D721Med (cell line): ENCODE results near the gene AGAP9.
"Not testable (repeated sequence)": the region's sequence is repeated elsewhere in the genome, so short reads cannot be mapped to it uniquely, and the experiment has no call there.

ENCODE experiments used
- DNase-seq: peaks from one replicate; pipeline ENCODE4 v3.0.0; 2011; ENCODE audit warnings: low spot score; ENCODE audit not compliant: insufficient read length
- FAIRE-seq: peaks from 2 replicates; lab custom pipeline; 2011; peaks lifted over from hg19 to GRCh38; lab: Jason Lieb, UNC

The AGAP9 gene

DNA sequence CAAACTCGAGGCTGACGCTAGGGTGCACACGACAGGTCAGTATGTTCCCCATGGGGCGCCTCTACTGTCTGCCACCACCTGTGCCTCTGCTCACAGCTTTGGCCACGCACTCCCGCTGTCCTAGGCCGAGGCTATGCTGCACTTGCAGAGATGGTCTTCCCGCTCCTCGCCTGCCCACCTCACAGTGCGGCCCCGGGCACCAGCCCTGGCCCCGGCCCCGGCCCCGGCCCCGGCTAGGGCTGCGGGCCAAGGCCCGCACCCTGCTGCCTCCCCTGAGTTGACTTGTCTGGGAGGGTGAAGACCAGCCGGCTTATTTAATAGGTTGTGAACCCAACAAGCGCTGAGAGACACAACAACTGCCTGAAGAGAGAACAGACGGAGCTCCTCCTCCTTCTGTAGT, at the start of gene AGAP9:
Gene AGAP9 (minus strand): TSS at position 164 of the 400 bp plus-strand sequence. CDS start 112 bp downstream, at position 52.
- DNase-seq: not testable (repeated sequence)

DNA sequence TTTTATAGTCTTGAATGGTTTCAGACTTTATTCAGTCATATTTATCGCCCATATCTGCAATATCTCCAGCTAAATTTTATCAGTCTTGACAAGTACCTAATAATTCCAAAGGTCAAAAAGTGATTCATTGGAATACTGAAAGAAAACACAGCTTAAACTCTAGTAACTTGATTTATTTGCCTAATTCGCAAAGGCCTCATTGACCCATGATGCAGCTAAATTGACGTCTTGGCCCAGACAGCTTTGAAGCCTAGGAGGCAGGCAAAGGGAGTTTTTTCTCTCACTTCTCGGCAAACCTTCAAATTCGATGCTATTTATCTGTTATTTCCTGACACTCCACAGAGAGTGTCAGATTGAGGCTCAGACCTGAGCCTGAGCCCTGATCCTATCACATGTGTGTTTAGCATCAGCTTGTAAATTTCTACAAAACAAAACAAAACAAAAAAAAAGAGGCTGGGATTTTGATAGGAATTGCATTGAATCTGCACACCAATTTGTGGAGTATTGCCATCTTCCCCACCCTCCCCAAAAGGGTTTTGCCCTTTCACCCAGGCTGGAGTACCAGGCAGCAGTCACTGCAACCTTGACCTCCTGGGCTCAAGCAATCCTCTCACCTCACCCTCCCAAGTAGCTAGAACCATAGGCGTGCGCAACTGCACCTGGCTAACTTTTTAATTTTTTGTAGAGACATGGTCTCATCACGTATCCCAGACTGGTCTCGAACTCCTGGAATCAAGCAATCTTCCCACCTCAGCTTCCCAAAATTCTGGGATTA, 47.9 kb upstream of the AGAP9 start:
- DNase-seq, FAIRE-seq: not testable (repeated sequence)

More for the DNA sequence above, at the start of gene AGAP9:
- FAIRE-seq: not testable (repeated sequence)

- DNase-seq, FAIRE-seq: not testable (repeated sequence)
These were observed 43.3 kb upstream of the AGAP9 start for GRCh38 chr10:47566757-47567156.

DNA sequence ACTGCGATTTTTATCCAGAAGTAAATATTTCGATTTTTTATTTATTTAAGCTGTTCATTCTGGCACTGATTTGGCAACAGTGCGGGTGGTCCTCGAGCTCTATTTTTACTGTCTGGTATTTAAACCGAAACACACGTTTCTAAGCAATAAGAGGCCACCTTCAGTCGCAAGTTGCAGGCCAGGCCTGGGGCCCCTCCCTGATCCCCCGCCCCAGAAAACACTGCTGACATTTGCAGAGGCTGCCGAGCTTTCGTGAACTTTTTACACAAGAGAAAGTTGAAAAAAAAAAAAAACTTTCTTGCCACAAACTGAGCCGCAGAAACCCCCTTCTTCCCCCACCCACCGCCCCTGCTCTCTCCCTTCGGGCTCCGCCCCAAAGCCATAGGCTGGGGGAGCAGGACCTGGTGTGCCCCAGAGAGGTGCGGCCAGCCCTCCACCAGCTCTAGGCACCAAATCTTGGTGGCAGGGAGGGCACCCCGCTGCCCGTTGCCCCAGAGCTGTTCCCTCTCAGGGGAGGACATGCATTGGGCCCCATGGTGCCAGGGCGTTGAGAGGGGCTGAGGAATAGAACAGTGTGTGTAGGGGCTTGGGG, 42.8 kb upstream of the AGAP9 start:
- not testable (repeated sequence) for FAIRE-seq, DNase-seq

GRCh38 chr10:47565517-47565920, 42.1 kb upstream of the AGAP9 start:
- not testable (repeated sequence) for DNase-seq, FAIRE-seq

DNA sequence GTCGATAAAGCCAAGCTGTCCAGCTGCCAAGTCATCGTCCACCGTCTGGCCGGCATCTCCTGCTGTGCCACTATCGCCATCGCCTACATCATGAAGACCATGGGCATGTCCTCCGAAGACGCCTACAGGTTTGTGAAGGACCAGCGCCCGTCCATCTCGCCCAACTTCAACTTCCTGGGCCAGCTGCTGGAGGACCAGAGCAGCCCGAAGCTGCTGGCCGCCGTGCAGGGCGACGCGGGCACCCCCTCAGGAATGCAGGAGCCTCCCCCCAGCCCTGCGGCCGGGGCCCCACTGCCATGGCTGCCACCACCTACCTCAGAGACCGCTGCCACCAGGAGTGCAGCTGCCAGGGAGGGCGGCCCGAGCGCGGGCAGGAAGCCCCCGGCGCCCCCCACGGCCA, 41.5 kb upstream of the AGAP9 start:
- not testable (repeated sequence) for FAIRE-seq, DNase-seq

DNA sequence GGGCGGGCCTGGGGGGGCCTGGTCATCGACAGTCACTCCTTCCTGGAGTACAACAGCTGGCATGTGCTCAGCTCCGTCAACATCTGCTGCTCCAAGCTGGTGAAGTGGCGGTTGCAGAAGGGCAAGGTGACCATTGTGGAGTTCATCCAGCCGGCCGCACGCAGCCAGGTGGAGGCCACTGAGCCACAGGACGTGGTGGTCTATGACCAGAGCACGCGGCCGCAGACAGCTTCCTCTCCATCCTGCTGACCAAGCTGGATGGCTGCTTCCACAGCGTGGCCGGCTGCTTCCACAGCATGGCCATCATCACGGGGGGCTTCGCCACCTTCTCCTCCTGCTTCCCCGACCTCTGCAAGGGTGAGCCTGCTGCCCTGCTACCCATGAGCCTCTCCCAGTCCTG, 40.9 kb upstream of the AGAP9 start:
- not testable (repeated sequence) for FAIRE-seq, DNase-seq

DNA sequence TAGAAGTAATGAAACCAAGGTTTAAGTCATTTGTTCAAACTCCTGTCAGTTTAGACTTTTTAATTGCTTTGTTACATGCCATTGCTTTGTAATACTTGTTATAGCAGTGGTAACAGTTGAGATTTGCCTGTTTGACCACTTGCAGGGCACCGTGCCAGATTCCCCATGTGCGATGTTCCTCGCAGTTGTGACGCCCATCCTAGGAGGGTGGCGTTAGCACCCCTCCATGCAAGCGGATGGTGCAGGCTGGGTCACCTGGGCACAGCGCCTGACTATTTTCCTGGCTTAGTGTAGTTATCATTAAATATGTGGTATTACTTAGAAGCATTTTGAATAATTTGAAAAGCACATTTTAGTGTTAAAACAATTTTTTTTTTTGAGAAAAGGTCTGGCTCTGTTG, 37.0 kb upstream of the AGAP9 start:
- not testable (repeated sequence) for DNase-seq, FAIRE-seq

- FAIRE-seq, DNase-seq: not testable (repeated sequence)
These were observed 36.4 kb upstream of the AGAP9 start for GRCh38 chr10:47559718-47560308.

GRCh38 chr10:47558109-47558508, 34.7 kb upstream of the AGAP9 start:
- FAIRE-seq, DNase-seq: not testable (repeated sequence)

DNA sequence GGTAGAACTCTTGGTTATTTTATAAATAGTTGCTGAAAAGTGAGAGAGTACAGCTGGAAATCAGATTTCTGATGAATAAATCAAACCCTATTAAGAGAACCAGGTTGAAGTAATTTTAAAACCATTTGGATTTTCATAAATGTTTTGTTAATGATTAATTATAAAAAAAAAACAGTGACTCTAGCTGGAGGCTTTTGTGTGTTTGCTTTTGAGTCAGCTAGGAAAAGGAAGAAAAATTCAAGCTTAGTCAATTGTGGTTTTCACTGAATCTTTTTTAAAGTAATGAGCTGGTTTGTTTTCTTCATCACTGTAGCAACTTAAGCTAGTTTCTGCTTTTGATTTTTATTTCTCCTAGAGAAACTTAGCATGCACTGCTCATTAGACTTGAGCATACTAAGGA, 34.2 kb upstream of the AGAP9 start:
- not testable (repeated sequence) for FAIRE-seq, DNase-seq

DNA sequence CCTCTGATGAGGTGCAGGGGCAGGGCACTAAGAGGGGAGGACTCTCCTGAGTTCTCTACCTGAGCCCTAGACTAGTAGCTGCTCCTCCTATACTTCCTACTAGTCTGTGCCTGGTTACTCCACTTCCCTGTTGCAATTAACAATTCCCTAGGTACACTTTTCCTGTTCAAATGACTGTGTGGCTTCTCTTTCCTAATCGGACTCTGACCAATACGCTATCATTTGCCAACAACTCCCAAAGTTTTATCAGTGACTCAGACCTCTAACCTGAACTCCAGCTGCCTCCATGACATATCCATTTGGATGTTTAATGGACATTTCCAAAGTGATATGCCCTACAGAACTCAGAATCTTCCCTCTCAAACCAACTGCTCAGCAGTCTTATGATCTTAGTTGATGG, 31.9 kb upstream of the AGAP9 start:
- DNase-seq, FAIRE-seq: not testable (repeated sequence)

- not testable (repeated sequence) for DNase-seq, FAIRE-seq
These were observed 31.1 kb upstream of the AGAP9 start for GRCh38 chr10:47554552-47554951.

GRCh38 chr10:47553860-47554247, 30.4 kb upstream of the AGAP9 start:
- FAIRE-seq, DNase-seq: not testable (repeated sequence)

DNA sequence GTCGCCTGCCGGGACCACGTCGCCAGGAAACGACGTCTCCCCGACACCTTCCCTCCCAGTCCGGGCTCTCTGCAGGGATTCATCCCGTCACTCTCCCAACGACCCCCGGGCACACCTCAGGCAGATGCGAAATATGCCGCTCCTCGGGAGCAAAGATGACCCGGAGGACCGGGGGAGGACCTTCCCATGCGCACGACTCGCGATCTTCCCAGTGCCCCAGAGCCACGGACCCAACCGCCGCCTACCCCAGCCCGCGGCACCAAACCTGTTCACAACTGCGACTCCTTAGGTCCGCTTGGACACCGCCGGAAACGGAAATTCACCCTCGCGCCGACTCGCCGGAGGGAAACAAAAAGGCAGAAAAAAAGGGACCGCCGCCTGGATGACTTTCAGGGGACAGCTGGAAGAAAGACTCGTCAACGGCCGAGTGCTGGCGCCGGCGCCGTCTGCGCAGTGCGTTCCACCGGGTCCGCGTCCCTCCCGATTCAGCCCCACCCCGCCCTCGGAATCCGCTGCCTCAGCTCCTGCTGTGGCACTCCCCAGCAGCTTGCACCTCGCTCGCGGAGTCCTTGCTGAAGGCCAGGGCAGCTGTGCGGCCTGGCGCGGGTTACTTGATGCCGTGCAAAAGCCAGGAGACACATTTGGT, 29.9 kb upstream of the AGAP9 start:
- DNase-seq: peak; percentile 17
- FAIRE-seq: not testable (repeated sequence)

DNA sequence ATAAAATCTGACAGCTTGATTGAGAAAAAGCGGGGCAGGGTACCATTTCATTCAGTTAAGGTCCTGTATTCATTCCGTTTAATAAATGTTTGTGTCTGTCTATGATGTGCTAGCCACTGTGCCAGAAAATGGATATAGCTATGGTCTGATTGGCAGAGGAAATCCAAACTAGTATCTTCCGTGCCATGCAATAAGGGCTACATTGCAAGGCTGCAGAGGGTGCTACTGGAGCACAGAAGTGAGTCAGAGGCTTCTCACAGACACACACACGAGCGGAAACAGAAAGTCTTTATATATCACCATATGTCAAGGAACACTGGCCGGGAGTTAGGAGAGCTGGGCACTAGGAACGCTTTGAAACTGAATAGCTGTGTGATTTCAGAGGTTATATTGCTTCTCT, 29.3 kb upstream of the AGAP9 start:
- FAIRE-seq, DNase-seq: not testable (repeated sequence)

DNA sequence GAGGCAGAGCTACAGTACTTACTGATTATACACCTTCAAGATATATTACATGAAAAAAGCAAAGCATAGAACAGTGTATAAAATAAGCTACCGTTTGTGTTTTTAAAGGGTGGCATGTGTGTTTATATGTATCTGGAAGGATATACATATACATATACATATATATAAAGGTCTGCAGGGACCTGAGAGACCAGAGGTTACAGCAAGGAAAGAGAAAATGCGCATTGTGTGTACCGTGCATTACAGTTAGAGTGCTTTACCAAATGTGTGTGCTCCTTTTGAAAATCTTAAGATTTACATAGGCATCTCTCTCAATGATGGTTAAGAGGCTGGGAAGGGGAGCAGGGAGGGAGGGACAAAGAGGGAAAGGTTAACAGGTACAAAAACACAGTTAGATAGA, 23.8 kb upstream of the AGAP9 start:
- not testable (repeated sequence) for DNase-seq, FAIRE-seq

DNA sequence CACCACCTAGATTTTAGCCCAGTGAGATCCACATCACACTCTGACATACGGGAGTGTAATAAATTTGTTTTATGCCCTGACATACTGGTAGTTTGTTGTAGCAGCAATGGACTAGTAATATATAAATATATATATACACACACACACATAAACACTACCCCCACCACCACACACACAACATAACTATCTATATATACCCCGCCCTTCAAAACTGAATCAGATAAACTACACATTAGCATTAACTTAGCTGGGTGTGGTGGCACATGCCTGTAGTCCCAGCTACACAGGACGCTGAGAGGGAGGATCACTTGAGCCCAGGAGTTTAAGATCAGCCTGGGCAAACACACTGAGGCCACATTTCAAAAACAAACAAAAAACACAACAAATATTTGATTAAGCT, 13.0 kb upstream of the AGAP9 start:
- DNase-seq, FAIRE-seq: not testable (repeated sequence)

DNA sequence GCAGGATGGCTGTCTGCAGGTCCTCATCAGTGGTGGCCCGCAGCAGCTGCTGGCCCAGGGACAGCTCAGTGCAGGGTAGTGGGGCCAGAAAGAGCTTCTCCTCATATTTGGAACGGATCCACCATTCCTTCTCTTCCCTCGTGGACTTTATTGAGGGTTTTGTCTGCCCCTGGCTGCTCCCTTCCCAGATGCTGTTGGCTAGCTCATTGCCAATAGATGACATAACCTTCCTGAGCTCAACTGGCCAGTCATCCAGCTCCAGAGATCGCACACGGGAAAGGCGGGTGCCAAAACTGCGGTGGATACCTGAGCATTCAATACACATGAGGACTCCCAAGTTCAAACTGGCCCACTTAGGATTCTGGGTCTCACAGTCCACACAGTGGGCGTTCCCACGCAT, 21.1 kb downstream of the AGAP9 start:
- FAIRE-seq, DNase-seq: not testable (repeated sequence)

GRCh38 chr10:47494226-47494625, 29.2 kb downstream of the AGAP9 start:
- not testable (repeated sequence) for FAIRE-seq

More at GRCh38 chr10:47494226-47494625, 29.2 kb downstream of the AGAP9 start:
- DNase-seq: not testable (repeated sequence)
